ENCODE data around the gene SFTPB.

GRCh38 chr2:85678377-85678776 lies 10.4 kb upstream of the SFTPB start:
- TF ChIP-seq CTCF (IDR thresholded peaks at IDR 0.05 in 4 of 5, conservative IDR thresholded peaks at IDR 0.05 in 1 of 5), result no peak
- no peak for TF ChIP-seq POLR2A (IDR thresholded peaks at IDR 0.05)
